ENCODE measurements around the gene TNNI3. TPM values are rescaled to one million over a fixed set of nuclear protein-coding genes. Genes with fewer than 3 reads are reported as not detected.
"Not testable (repeated sequence)": the region's sequence is repeated elsewhere in the genome, so short reads cannot be mapped to it uniquely, and the experiment has no call there.

TNNI3 gene
- polyA plus RNA-seq: not detected

GRCh38 chr19:55157064-55157908 lies at the start of gene TNNI3:
TNNI3 (minus strand) TSS chr19:55157732; CDS start chr19:55157589, 143 bp downstream.
- peaks cover 40% of the 10 kb centered on the region for H3K27me3 Mint-ChIP-seq
- H3K4me3 Mint-ChIP-seq: peak within 1 kb of the TSS in 1 of 4 donors; percentile 21
- H3K4me1 Mint-ChIP-seq: peaks cover 0 to 13% (median 7%) of the 10 kb centered on the region in 3 donors
- peaks cover 0 to 8% (median 0%) of the 10 kb centered on the region in 3 donors for H3K9me3 Mint-ChIP-seq
- peaks cover 6% of the 10 kb centered on the region for H3K36me3 Mint-ChIP-seq
- no peak within 1 kb of the TSS for H3K27ac Mint-ChIP-seq

GRCh38 chr19:55206664-55207500 lies 49.4 kb upstream of the TNNI3 start:
- H3K4me3 Mint-ChIP-seq: no peak overlapping the region
- no peaks in the 10 kb centered on the region for H3K36me3 Mint-ChIP-seq
- H3K27ac Mint-ChIP-seq: peak overlapping the region in 1 of 3 donors; percentile 39
- peaks cover 0 to 3% (median 1%) of the 10 kb centered on the region in 3 donors for H3K4me1 Mint-ChIP-seq
- H3K27me3 Mint-ChIP-seq: peaks cover 26% of the 10 kb centered on the region
- H3K9me3 Mint-ChIP-seq: peaks cover 0 to 3% (median 0%) of the 10 kb centered on the region in 3 donors

GRCh38 chr19:55202199-55202598 lies 44.7 kb upstream of the TNNI3 start:
- not testable (repeated sequence) for H3K36me3 Mint-ChIP-seq, H3K9me3 Mint-ChIP-seq, H3K4me1 Mint-ChIP-seq, H3K27ac Mint-ChIP-seq, H3K4me3 Mint-ChIP-seq
- H3K27me3 Mint-ChIP-seq: peaks cover 27% of the 10 kb centered on the region

- Mint-ChIP-seq H3K27ac (no peak overlapping the region), H3K36me3 (peaks cover 1% of the 10 kb centered on the region), H3K9me3 (peaks cover 0 to 3% (median 0%) of the 10 kb centered on the region in 3 donors), H3K27me3 (peaks cover 19% of the 10 kb centered on the region), H3K4me3 (no peak overlapping the region), H3K4me1 (peaks cover 0 to 4% (median 0%) of the 10 kb centered on the region in 3 donors)
These were observed 42.2 kb upstream of the TNNI3 start for GRCh38 chr19:55199620-55200204.

- Mint-ChIP-seq H3K4me3 (no peak overlapping the region), H3K9me3 (peaks cover 0 to 3% (median 0%) of the 10 kb centered on the region in 3 donors), H3K36me3 (peaks cover 1% of the 10 kb centered on the region), H3K27ac (no peak overlapping the region), H3K27me3 (peaks cover 14% of the 10 kb centered on the region), H3K4me1 (peaks cover 0 to 4% (median 0%) of the 10 kb centered on the region in 3 donors)
These were observed 41.1 kb upstream of the TNNI3 start for GRCh38 chr19:55198651-55199050.

GRCh38 chr19:55197528-55197927 lies 40.0 kb upstream of the TNNI3 start:
- Mint-ChIP-seq H3K27me3 (peaks cover 17% of the 10 kb centered on the region), H3K27ac (no peak overlapping the region), H3K4me3 (no peak overlapping the region), H3K9me3 (peaks cover 0 to 3% (median 0%) of the 10 kb centered on the region in 3 donors), H3K4me1 (peaks cover 0 to 3% (median 0%) of the 10 kb centered on the region in 3 donors), H3K36me3 (peaks cover 1% of the 10 kb centered on the region)

GRCh38 chr19:55196803-55197202 lies 39.3 kb upstream of the TNNI3 start:
- Mint-ChIP-seq H3K27me3 (peaks cover 17% of the 10 kb centered on the region), H3K36me3 (peaks cover 1% of the 10 kb centered on the region), H3K27ac (no peak overlapping the region), H3K4me3 (no peak overlapping the region), H3K9me3 (peaks cover 0 to 3% (median 0%) of the 10 kb centered on the region in 3 donors), H3K4me1 (peaks cover 0 to 3% (median 0%) of the 10 kb centered on the region in 3 donors)

GRCh38 chr19:55193481-55193880 lies 35.9 kb upstream of the TNNI3 start:
- Mint-ChIP-seq H3K9me3 (peaks cover 0 to 3% (median 0%) of the 10 kb centered on the region in 3 donors), H3K27me3 (peaks cover 16% of the 10 kb centered on the region), H3K4me3 (no peak overlapping the region), H3K36me3 (peaks cover 1% of the 10 kb centered on the region), H3K4me1 (peaks cover 0 to 2% (median 0%) of the 10 kb centered on the region in 3 donors), H3K27ac (no peak overlapping the region)

- Mint-ChIP-seq H3K27me3 (peaks cover 21% of the 10 kb centered on the region), H3K4me3 (no peak overlapping the region), H3K4me1 (peaks cover 0 to 2% (median 0%) of the 10 kb centered on the region in 3 donors), H3K36me3 (no peaks in the 10 kb centered on the region), H3K9me3 (no peaks in the 10 kb centered on the region), H3K27ac (no peak overlapping the region)
These were observed 31.9 kb upstream of the TNNI3 start for GRCh38 chr19:55189403-55189835.

GRCh38 chr19:55188625-55189024 lies 31.1 kb upstream of the TNNI3 start:
- Mint-ChIP-seq H3K27me3 (peaks cover 23% of the 10 kb centered on the region), H3K4me3 (no peak overlapping the region), H3K36me3 (no peaks in the 10 kb centered on the region), H3K4me1 (peaks cover 0 to 2% (median 0%) of the 10 kb centered on the region in 3 donors), H3K9me3 (no peaks in the 10 kb centered on the region), H3K27ac (no peak overlapping the region)

- H3K27me3 Mint-ChIP-seq: peaks cover 21% of the 10 kb centered on the region
- no peak overlapping the region for H3K27ac Mint-ChIP-seq
- peak overlapping the region in 1 of 4 donors; percentile 39 for H3K4me3 Mint-ChIP-seq
- no peaks in the 10 kb centered on the region for H3K9me3 Mint-ChIP-seq
- no peaks in the 10 kb centered on the region for H3K36me3 Mint-ChIP-seq
- peaks cover 0 to 2% (median 0%) of the 10 kb centered on the region in 3 donors for H3K4me1 Mint-ChIP-seq
These were observed 28.5 kb upstream of the TNNI3 start for GRCh38 chr19:55186080-55186479.

GRCh38 chr19:55181740-55182139 lies 24.2 kb upstream of the TNNI3 start:
- Mint-ChIP-seq H3K9me3 (peaks cover 0 to 3% (median 0%) of the 10 kb centered on the region in 3 donors), H3K27ac (peak overlapping the region in 2 of 3 donors; percentile 31 to 100), H3K36me3 (no peaks in the 10 kb centered on the region), H3K4me3 (peak overlapping the region in 2 of 4 donors; percentile 33 to 55), H3K4me1 (peaks cover 11% of the 10 kb centered on the region in 3 donors), H3K27me3 (peaks cover 41% of the 10 kb centered on the region)

- peak within 1 kb of the TSS; percentile 98 to 100 (median 100) for H3K27ac Mint-ChIP-seq
- H3K27me3 Mint-ChIP-seq: peaks cover 45% of the 10 kb centered on the region
- H3K4me1 Mint-ChIP-seq: peaks cover 11 to 14% (median 11%) of the 10 kb centered on the region in 3 donors
- H3K4me3 Mint-ChIP-seq: peak within 1 kb of the TSS; percentile 79 to 94 (median 90)
- H3K36me3 Mint-ChIP-seq: no peaks in the 10 kb centered on the region
- peaks cover 0 to 3% (median 0%) of the 10 kb centered on the region in 3 donors for H3K9me3 Mint-ChIP-seq
These were observed 22.3 kb upstream of the TNNI3 start, which contains the start of gene SYT5 for GRCh38 chr19:55179606-55180484. SYT5 (minus strand) TSS chr19:55180289; CDS start chr19:55179041, 1,248 bp downstream.

Data from IgD-negative memory B cell (primary cell).